Dermis microvascular lymphatic vessel endothelial cell (primary cell): ENCODE data around the gene SEMA6A. TPM values are rescaled to one million over a fixed set of nuclear protein-coding genes. Genes with fewer than 3 reads are reported as not detected.

Experiments used
- DNase-seq, 2 donors: peaks; one replicate each; pipeline versions ENCODE4 v3.0.0 to v3.0.0-alpha.2; 2010; ENCODE audit warnings: low read depth in 2 of 2
- total RNA-seq: library from RNA; depleted of rRNA; stranded (reverse); fragments of >200 nt; gene quantifications from 2 replicates; pipeline ENCODE4 v1.2.1, GENCODE V29; 2014

SEMA6A gene
- total RNA-seq, 1 donor from 2014 or later, result 11.8 TPM

- peak; percentile 54 to 69 for DNase-seq
Observed at GRCh38 chr5:116576053-116576713, 1.6 kb upstream of the SEMA6A start.

GRCh38 chr5:116575326-116576052 is 866 bp upstream of the SEMA6A start:
- peak in 1 of 2 donors; percentile 11 for DNase-seq

GRCh38 chr5:116573702-116574366 is 789 bp downstream of the SEMA6A start:
- peak in 1 of 2 donors; percentile 12 for DNase-seq

GRCh38 chr5:116573279-116573701 is 1.3 kb downstream of the SEMA6A start:
- DNase-seq, result peak in 1 of 2 donors; percentile 12

- peak in 1 of 2 donors; percentile 15 for DNase-seq
Observed at GRCh38 chr5:116572350-116573278, 2.0 kb downstream of the SEMA6A start.

GRCh38 chr5:116571568-116572349 is 2.9 kb downstream of the SEMA6A start:
- peak in 1 of 2 donors; percentile 2 for DNase-seq

GRCh38 chr5:116569999-116570398 is 4.6 kb downstream of the SEMA6A start:
- no peak for DNase-seq

- DNase-seq, result no peak
Observed at GRCh38 chr5:116567106-116567505, 7.5 kb downstream of the SEMA6A start.

GRCh38 chr5:116566251-116566650 is 8.4 kb downstream of the SEMA6A start:
- no peak for DNase-seq

GRCh38 chr5:116564756-116565490 is 9.7 kb downstream of the SEMA6A start:
- no peak for DNase-seq

GRCh38 chr5:116564312-116564711 is 10.3 kb downstream of the SEMA6A start:
- DNase-seq, result no peak

GRCh38 chr5:116563736-116564308 is 10.8 kb downstream of the SEMA6A start:
- no peak for DNase-seq

- no peak for DNase-seq
Observed at GRCh38 chr5:116562669-116563068, 12.0 kb downstream of the SEMA6A start.

- peak in 1 of 2 donors; percentile 56 for DNase-seq
Observed at GRCh38 chr5:116561658-116562057, 13.0 kb downstream of the SEMA6A start.

GRCh38 chr5:116559673-116560164 is 14.9 kb downstream of the SEMA6A start:
- DNase-seq, result no peak

GRCh38 chr5:116559239-116559638 is 15.4 kb downstream of the SEMA6A start:
- no peak for DNase-seq

- DNase-seq, result peak in 1 of 2 donors; percentile 35
Observed at GRCh38 chr5:116557669-116558271, 16.9 kb downstream of the SEMA6A start.

- no peak for DNase-seq
Observed at GRCh38 chr5:116554764-116555163, 19.9 kb downstream of the SEMA6A start.

- DNase-seq, result no peak
Observed at GRCh38 chr5:116553366-116553765, 21.3 kb downstream of the SEMA6A start.
